Measurements from ENCODE around the gene ZEB1.
"Not testable (repeated sequence)": the region's sequence is repeated elsewhere in the genome, so short reads cannot be mapped to it uniquely, and the experiment has no call there.

The ZEB1 gene

GRCh38 chr10:31549896-31550295 is 230.9 kb downstream of the ZEB1 start (continued):
- no peak for TF ChIP-seq ZNF148 (tag by site-specific recombination; IDR thresholded peaks at IDR 0.05; ENCODE audit: borderline replicate concordance)

GRCh38 chr10:31554556-31554955 is 235.5 kb downstream of the ZEB1 start:
- ChIA-PET POLR2A (interaction anchor here (0.6 kb wide), 1 partner anchor 750 kb away, joined by 5 read pairs; no protein-coding TSS in a partner anchor), CTCF (no interaction called here)
- Histone ChIP-seq H3K4me1 (ENCODE audit: control insufficient read depth, insufficient read depth, low read length) (no peaks in the 10 kb centered on the region), H3K9me3 (ENCODE audit: control insufficient read depth, insufficient read depth, low read depth, low read length) (no peaks in the 10 kb centered on the region), H3K36me3 (ENCODE audit: control insufficient read depth in 2 of 2, insufficient read depth in 1 of 2, low read length in 2 of 2) (no peaks in the 10 kb centered on the region), H3K27ac (ENCODE audit: extremely low read depth, low read depth, low read length) (no peak overlapping the region), H3K4me3 (ENCODE audit: low read depth, low read length) (no peak overlapping the region)
- TF ChIP-seq ZNF518A (tag by site-specific recombination; conservative IDR thresholded peaks at IDR 0.05; ENCODE audit: low read depth) = no peak

- TF ChIP-seq ZNF530 (tag by site-specific recombination; IDR thresholded peaks at IDR 0.05; ENCODE audit: low read depth) (no peak), ZNF324 (tag by site-specific recombination; IDR thresholded peaks at IDR 0.05) (no peak), SETDB1 (IDR thresholded peaks at IDR 0.05; ENCODE audit: insufficient read length, low read length) (peak; percentile 80)
- Histone ChIP-seq H3K9me3 (ENCODE audit: control insufficient read depth, insufficient read depth, low read depth, low read length) (no peaks in the 10 kb centered on the region), H3K4me1 (ENCODE audit: control insufficient read depth, insufficient read depth, low read length) (no peaks in the 10 kb centered on the region), H3K4me3 (ENCODE audit: low read depth, low read length) (no peak overlapping the region), H3K36me3 (ENCODE audit: control insufficient read depth in 2 of 2, insufficient read depth in 1 of 2, low read length in 2 of 2) (no peaks in the 10 kb centered on the region), H3K27ac (ENCODE audit: extremely low read depth, low read depth, low read length) (no peak overlapping the region)
- POLR2A ChIA-PET = no interaction called here
- CTCF ChIA-PET = interaction anchor here (0.6 to 1.0 kb wide), 2 partner anchors 303 to 632 kb away, joined by 3 to 4 read pairs; no protein-coding TSS in a partner anchor
Measured at GRCh38 chr10:31557854-31558253, 238.8 kb downstream of the ZEB1 start.

- POLR2A ChIA-PET; H3K4me1 ChIP-seq (ENCODE audit: control insufficient read depth, insufficient read depth, low read length); H3K36me3 ChIP-seq (ENCODE audit: control insufficient read depth in 2 of 2, insufficient read depth in 1 of 2, low read length in 2 of 2); H3K4me3 ChIP-seq (ENCODE audit: low read depth, low read length); H3K27ac ChIP-seq (ENCODE audit: extremely low read depth, low read depth, low read length); H3K9me3 ChIP-seq (ENCODE audit: control insufficient read depth, insufficient read depth, low read depth, low read length): not testable (repeated sequence)
- CTCF ChIA-PET = interaction anchor here (0.7 kb wide), 1 partner anchor 695 kb away, joined by 3 read pairs; no protein-coding TSS in a partner anchor
Measured at GRCh38 chr10:31568252-31568861, 249.3 kb downstream of the ZEB1 start.

- TF ChIP-seq ZNF394 (tag by site-specific recombination; IDR thresholded peaks at IDR 0.05; ENCODE audit: borderline replicate concordance) = no peak
- TF ChIP-seq ATF2 (tag by site-specific recombination; IDR thresholded peaks at IDR 0.05; ENCODE audit: low read depth) = no peak
- no peak for TF ChIP-seq PATZ1 (tag by site-specific recombination; IDR thresholded peaks at IDR 0.05)
- no peak for TF ChIP-seq ZNF138 (tag by site-specific recombination; IDR thresholded peaks at IDR 0.05; ENCODE audit: borderline replicate concordance)
- TF ChIP-seq ZNF18 (tag by site-specific recombination; IDR thresholded peaks at IDR 0.05) = no peak
- Histone ChIP-seq H3K4me3 (ENCODE audit: low read depth, low read length) (no peak overlapping the region), H3K9me3 (ENCODE audit: control insufficient read depth, insufficient read depth, low read depth, low read length) (no peaks in the 10 kb centered on the region), H3K4me1 (ENCODE audit: control insufficient read depth, insufficient read depth, low read length) (no peaks in the 10 kb centered on the region), H3K36me3 (ENCODE audit: control insufficient read depth in 2 of 2, insufficient read depth in 1 of 2, low read length in 2 of 2) (no peaks in the 10 kb centered on the region), H3K27ac (ENCODE audit: extremely low read depth, low read depth, low read length) (no peak overlapping the region)
- CTCF ChIA-PET = interaction anchor here (0.6 kb wide), 1 partner anchor 116 kb away, joined by 5 read pairs; no protein-coding TSS in a partner anchor
- POLR2A ChIA-PET = no interaction called here
Measured at GRCh38 chr10:31574577-31574976, 255.6 kb downstream of the ZEB1 start.

All from HEK293 (cell line).